Measurements from ENCODE around the gene ERBB3.

- TF ChIP-seq ZNF274 (IDR thresholded peaks at IDR 0.05; ENCODE audit: low read depth, low read length) (no peak), YY1 (IDR thresholded peaks at IDR 0.05; ENCODE audit: insufficient read depth, insufficient read length) (peak; percentile 44), SUZ12 (IDR thresholded peaks at IDR 0.05; ENCODE audit: extremely low read depth, insufficient read depth, insufficient read length) (no peak)
Observed at GRCh38 chr12:56152132-56152755, 72.3 kb downstream of the ERBB3 start, which contains the start of gene MYL6B.

Data from NT2/D1 (cell line).